ENCODE measurements around the gene STAB1.

STAB1 gene

GRCh38 chr3:52473026-52473425 lies 22.1 kb upstream of the STAB1 start:
- no peak for DNase-seq (ENCODE audit: low read depth)
- no peak overlapping the region for H3K4me3 ChIP-seq (replicated peaks; ENCODE audit: low read depth, low read length)
- no peak for TF ChIP-seq CTCF (IDR thresholded peaks at IDR 0.05; ENCODE audit: low read length, missing control alignments)

- no peak for TF ChIP-seq CTCF (IDR thresholded peaks at IDR 0.05; ENCODE audit: low read length, missing control alignments)
- no peak overlapping the region for H3K4me3 ChIP-seq (replicated peaks; ENCODE audit: low read depth, low read length)
- no peak for DNase-seq (ENCODE audit: low read depth)
These were observed 17.9 kb upstream of the STAB1 start for GRCh38 chr3:52477076-52477795.

GRCh38 chr3:52477796-52478095 lies 17.4 kb upstream of the STAB1 start:
- no peak overlapping the region for H3K4me3 ChIP-seq (replicated peaks; ENCODE audit: low read depth, low read length)
- DNase-seq (ENCODE audit: low read depth), result no peak
- no peak for TF ChIP-seq CTCF (IDR thresholded peaks at IDR 0.05; ENCODE audit: low read length, missing control alignments)

- TF ChIP-seq CTCF (IDR thresholded peaks at IDR 0.05; ENCODE audit: low read length, missing control alignments), result no peak
- DNase-seq (ENCODE audit: low read depth), result no peak
- H3K4me3 ChIP-seq (replicated peaks; ENCODE audit: low read depth, low read length), result no peak overlapping the region
These were observed 15.9 kb upstream of the STAB1 start for GRCh38 chr3:52479037-52479876.

- no peak for TF ChIP-seq CTCF (IDR thresholded peaks at IDR 0.05; ENCODE audit: low read length, missing control alignments)
- H3K4me3 ChIP-seq (replicated peaks; ENCODE audit: low read depth, low read length), result no peak overlapping the region
- no peak for DNase-seq (ENCODE audit: low read depth)
These were observed 15.1 kb upstream of the STAB1 start for GRCh38 chr3:52479877-52480575.

GRCh38 chr3:52480768-52481715 lies 14.1 kb upstream of the STAB1 start:
- TF ChIP-seq CTCF (IDR thresholded peaks at IDR 0.05; ENCODE audit: low read length, missing control alignments), result no peak
- H3K4me3 ChIP-seq (replicated peaks; ENCODE audit: low read depth, low read length), result no peak overlapping the region

More at GRCh38 chr3:52480768-52481715, 14.1 kb upstream of the STAB1 start:
- no peak for DNase-seq (ENCODE audit: low read depth)

Measured in fibroblast of pulmonary artery (primary cell).